Endothelial cell of umbilical vein (primary cell): ENCODE results near the gene INPP5A.

ENCODE experiments used
- CTCF ChIP-seq, 2 donors: IDR thresholded peaks; 1 replicate in 1 of 2; 2 replicates in 1 of 2; pipeline ENCODE4 v1.5.1; 2011; ENCODE audit warnings: low read length in 2 of 2, mild to moderate bottlenecking in 2 of 2, moderate library complexity in 2 of 2, control low read depth in 1 of 2, inconsistent platforms in 1 of 2, low read depth in 1 of 2; ENCODE audit not compliant: insufficient read depth in 1 of 2; ENCODE audit errors: extremely low read depth in 1 of 2
- EZH2 ChIP-seq: IDR thresholded peaks from 2 replicates; pipeline ENCODE4 v1.6.1; 2012; ENCODE audit warnings: borderline replicate concordance, low read depth, mild to moderate bottlenecking, moderate library complexity, low read length, inconsistent platforms; ENCODE audit not compliant: severe bottlenecking
- FOS ChIP-seq: IDR thresholded peaks from 2 replicates; pipeline ENCODE4 v1.6.1; 2011; ENCODE audit warnings: mild to moderate bottlenecking, low read length, moderate library complexity, borderline replicate concordance; ENCODE audit not compliant: insufficient read depth
- GATA2 ChIP-seq: IDR thresholded peaks from 2 replicates; pipeline ENCODE4 v1.7.0; 2011; ENCODE audit warnings: low read depth, mild to moderate bottlenecking, moderate library complexity, mixed read lengths, low read length; ENCODE audit not compliant: insufficient read length, insufficient read depth
- JUN ChIP-seq: IDR thresholded peaks from 2 replicates; pipeline ENCODE4 v1.6.1; 2011; ENCODE audit warnings: borderline replicate concordance, low read depth; ENCODE audit not compliant: insufficient read length, insufficient read depth
- MAX ChIP-seq: IDR thresholded peaks from 2 replicates; pipeline ENCODE4 v1.6.1; 2011; ENCODE audit not compliant: insufficient read depth, insufficient read length
- POLR2A ChIP-seq: IDR thresholded peaks from 2 replicates; pipeline ENCODE4 v1.6.1; 2012; ENCODE audit warnings: low read depth, mild to moderate bottlenecking, control low read depth, low read length
- POLR2AphosphoS5 ChIP-seq: IDR thresholded peaks from 2 replicates; pipeline ENCODE4 v1.6.1; 2012; ENCODE audit warnings: low read depth, mild to moderate bottlenecking, control low read depth, low read length, moderate library complexity; ENCODE audit not compliant: insufficient read depth

GRCh38 chr10:132574288-132574687 lies 36.7 kb downstream of the INPP5A start:
- TF ChIP-seq CTCF (IDR thresholded peaks at IDR 0.05; ENCODE audit: extremely low read depth in 1 of 2, insufficient read depth in 1 of 2, low read depth in 1 of 2, low read length in 2 of 2) (no peak), POLR2A (no peak), POLR2AphosphoS5 (no peak), FOS (no peak), MAX (no peak), EZH2 (no peak), GATA2 (no peak), JUN (no peak)
